ENCODE results near the gene CEP126. TPM values are rescaled to one million over a fixed set of nuclear protein-coding genes. Genes with fewer than 3 reads are reported as not detected.

The CEP126 gene
- total and polyA plus RNA-seq, 2 of the 13 experiments (the other 11 are each of a cell fraction or from before 2014, with no cell fraction given): 1.4 to 1.7 TPM

DNA sequence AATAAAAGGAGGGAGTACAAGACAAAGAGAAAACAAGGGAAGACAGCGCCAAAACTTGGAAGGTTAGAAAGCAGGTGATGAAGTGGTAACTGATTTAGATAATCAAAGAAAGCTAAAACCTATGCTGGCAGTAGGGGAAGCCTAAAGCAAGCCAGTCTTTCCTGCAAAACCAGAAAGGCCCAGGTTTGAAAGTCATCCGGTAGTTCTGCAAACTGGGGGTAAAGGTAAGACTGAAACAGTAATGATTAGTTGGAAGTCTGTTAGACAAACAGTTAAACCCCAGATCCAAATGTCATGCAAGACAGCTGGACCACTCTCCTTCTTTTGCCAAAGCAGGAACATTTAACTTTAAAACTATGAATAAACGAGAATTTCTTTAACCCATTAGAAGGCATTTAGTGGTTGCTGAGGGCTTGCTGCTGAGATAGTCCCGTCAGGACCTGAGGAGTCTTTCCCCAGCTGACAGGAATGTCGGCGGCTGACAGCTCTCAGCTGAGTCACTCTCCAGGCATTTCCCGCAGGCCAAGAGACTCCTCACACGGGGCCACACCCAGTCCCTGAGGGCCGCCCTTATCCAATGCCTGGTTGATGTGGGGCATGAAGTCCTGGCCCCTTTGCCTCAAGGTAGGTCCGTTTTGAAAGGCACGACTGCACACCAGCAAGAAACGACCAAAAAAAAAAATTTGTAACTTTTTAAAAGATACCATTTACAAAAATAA is 96.1 kb downstream of the CEP126 start (continued):
- TF ChIP-seq, protein P1, sequence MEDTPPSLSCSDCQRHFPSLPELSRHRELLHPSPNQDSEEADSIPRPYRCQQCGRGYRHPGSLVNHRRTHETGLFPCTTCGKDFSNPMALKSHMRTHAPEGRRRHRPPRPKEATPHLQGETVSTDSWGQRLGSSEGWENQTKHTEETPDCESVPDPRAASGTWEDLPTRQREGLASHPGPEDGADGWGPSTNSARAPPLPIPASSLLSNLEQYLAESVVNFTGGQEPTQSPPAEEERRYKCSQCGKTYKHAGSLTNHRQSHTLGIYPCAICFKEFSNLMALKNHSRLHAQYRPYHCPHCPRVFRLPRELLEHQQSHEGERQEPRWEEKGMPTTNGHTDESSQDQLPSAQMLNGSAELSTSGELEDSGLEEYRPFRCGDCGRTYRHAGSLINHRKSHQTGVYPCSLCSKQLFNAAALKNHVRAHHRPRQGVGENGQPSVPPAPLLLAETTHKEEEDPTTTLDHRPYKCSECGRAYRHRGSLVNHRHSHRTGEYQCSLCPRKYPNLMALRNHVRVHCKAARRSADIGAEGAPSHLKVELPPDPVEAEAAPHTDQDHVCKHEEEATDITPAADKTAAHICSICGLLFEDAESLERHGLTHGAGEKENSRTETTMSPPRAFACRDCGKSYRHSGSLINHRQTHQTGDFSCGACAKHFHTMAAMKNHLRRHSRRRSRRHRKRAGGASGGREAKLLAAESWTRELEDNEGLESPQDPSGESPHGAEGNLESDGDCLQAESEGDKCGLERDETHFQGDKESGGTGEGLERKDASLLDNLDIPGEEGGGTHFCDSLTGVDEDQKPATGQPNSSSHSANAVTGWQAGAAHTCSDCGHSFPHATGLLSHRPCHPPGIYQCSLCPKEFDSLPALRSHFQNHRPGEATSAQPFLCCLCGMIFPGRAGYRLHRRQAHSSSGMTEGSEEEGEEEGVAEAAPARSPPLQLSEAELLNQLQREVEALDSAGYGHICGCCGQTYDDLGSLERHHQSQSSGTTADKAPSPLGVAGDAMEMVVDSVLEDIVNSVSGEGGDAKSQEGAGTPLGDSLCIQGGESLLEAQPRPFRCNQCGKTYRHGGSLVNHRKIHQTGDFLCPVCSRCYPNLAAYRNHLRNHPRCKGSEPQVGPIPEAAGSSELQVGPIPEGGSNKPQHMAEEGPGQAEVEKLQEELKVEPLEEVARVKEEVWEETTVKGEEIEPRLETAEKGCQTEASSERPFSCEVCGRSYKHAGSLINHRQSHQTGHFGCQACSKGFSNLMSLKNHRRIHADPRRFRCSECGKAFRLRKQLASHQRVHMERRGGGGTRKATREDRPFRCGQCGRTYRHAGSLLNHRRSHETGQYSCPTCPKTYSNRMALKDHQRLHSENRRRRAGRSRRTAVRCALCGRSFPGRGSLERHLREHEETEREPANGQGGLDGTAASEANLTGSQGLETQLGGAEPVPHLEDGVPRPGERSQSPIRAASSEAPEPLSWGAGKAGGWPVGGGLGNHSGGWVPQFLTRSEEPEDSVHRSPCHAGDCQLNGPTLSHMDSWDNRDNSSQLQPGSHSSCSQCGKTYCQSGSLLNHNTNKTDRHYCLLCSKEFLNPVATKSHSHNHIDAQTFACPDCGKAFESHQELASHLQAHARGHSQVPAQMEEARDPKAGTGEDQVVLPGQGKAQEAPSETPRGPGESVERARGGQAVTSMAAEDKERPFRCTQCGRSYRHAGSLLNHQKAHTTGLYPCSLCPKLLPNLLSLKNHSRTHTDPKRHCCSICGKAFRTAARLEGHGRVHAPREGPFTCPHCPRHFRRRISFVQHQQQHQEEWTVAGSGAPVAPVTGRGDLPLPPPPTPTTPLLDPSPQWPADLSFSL (CRISPR knock-in tag; IDR thresholded peaks at IDR 0.05): no peak
- TF ChIP-seq, protein P2, sequence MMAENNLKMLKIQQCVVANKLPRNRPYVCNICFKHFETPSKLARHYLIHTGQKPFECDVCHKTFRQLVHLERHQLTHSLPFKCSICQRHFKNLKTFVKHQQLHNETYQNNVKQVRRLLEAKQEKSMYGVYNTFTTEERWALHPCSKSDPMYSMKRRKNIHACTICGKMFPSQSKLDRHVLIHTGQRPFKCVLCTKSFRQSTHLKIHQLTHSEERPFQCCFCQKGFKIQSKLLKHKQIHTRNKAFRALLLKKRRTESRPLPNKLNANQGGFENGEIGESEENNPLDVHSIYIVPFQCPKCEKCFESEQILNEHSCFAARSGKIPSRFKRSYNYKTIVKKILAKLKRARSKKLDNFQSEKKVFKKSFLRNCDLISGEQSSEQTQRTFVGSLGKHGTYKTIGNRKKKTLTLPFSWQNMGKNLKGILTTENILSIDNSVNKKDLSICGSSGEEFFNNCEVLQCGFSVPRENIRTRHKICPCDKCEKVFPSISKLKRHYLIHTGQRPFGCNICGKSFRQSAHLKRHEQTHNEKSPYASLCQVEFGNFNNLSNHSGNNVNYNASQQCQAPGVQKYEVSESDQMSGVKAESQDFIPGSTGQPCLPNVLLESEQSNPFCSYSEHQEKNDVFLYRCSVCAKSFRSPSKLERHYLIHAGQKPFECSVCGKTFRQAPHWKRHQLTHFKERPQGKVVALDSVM (CRISPR knock-in tag; IDR thresholded peaks at IDR 0.05): no peak
- TF ChIP-seq ZNF256 (CRISPR knock-in tag; conservative IDR thresholded peaks at IDR 0.05): no peak
- TF ChIP-seq TEAD3 (CRISPR knock-in tag; optimal IDR thresholded peaks at IDR 0.05; ENCODE audit: borderline replicate concordance): peak; percentile 68
- TF ChIP-seq, protein P3, sequence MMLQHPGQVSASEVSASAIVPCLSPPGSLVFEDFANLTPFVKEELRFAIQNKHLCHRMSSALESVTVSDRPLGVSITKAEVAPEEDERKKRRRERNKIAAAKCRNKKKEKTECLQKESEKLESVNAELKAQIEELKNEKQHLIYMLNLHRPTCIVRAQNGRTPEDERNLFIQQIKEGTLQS (CRISPR knock-in tag; IDR thresholded peaks at IDR 0.05): peak; percentile 84
- no peak for TF ChIP-seq ZNF652 (CRISPR knock-in tag; IDR thresholded peaks at IDR 0.05; ENCODE audit: borderline replicate concordance, low read depth)
- TF ChIP-seq FOSL2 (CRISPR knock-in tag; IDR thresholded peaks at IDR 0.05): peak; percentile 95
- peak; percentile 82 for TF ChIP-seq TGIF2 (CRISPR knock-in tag; IDR thresholded peaks at IDR 0.05)
- TF ChIP-seq, protein P4, sequence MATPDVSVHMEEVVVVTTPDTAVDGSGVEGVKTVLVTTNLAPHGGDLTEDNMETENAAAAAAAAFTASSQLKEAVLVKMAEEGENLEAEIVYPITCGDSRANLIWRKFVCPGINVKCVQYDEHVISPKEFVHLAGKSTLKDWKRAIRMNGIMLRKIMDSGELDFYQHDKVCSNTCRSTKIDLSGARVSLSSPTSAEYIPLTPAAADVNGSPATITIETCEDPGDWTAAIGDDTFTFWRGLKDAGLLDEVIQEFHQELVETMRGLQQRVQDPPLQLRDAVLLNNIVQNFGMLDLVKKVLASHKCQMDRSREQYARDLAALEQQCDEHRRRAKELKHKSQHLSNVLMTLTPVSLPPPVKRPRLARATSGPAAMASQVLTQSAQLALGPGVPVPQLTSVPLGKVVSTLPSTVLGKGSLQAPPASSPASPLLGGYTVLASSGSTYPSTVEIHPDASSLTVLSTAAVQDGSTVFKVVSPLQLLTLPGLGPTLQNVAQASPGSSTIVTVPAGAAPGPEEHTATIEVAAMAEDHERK (CRISPR knock-in tag; IDR thresholded peaks at IDR 0.05; ENCODE audit: low read depth): no peak
- TF ChIP-seq ZNF747 (CRISPR knock-in tag; IDR thresholded peaks at IDR 0.05; ENCODE audit: borderline replicate concordance): no peak
- TF ChIP-seq, protein P5, sequence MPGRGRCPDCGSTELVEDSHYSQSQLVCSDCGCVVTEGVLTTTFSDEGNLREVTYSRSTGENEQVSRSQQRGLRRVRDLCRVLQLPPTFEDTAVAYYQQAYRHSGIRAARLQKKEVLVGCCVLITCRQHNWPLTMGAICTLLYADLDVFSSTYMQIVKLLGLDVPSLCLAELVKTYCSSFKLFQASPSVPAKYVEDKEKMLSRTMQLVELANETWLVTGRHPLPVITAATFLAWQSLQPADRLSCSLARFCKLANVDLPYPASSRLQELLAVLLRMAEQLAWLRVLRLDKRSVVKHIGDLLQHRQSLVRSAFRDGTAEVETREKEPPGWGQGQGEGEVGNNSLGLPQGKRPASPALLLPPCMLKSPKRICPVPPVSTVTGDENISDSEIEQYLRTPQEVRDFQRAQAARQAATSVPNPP (CRISPR knock-in tag; IDR thresholded peaks at IDR 0.05): no peak
- no peak for TF ChIP-seq FLYWCH1 (CRISPR knock-in tag; IDR thresholded peaks at IDR 0.05)

Measured in HepG2 (cell line).